Neural crest cell (in vitro differentiated cells): Measurements from ENCODE around the gene RAB40B. TPM values are rescaled to one million over a fixed set of nuclear protein-coding genes. Genes with fewer than 3 reads are reported as not detected.
A peak's percentile ranks its signal among the peaks of the same experiment; 100 is the strongest.

Experiments
- DNase-seq: peaks from one replicate; pipeline ENCODE4 v3.0.0; 2021; ENCODE audit warnings: low read depth, mixed read lengths, low spot score
- H3K27ac Mint-ChIP-seq: one replicate; pipeline ENCODE4 v1.8.0; 2021; ENCODE audit warnings: mild to moderate bottlenecking, mixed read lengths; ENCODE audit not compliant: unreplicated experiment
- H3K27me3 Mint-ChIP-seq: 2 replicates; pipeline ENCODE4 v1.8.0; 2021; ENCODE audit warnings: low read depth, mild to moderate bottlenecking, mixed read lengths
- H3K36me3 Mint-ChIP-seq: 2 replicates; pipeline ENCODE4 v1.8.0; 2021; ENCODE audit warnings: low read depth, mild to moderate bottlenecking, mixed read lengths
- H3K4me1 Mint-ChIP-seq: 2 replicates; pipeline ENCODE4 v1.8.0; 2021; ENCODE audit warnings: mixed read lengths
- H3K4me3 Mint-ChIP-seq: one replicate; pipeline ENCODE4 v1.8.0; 2021; ENCODE audit warnings: mild to moderate bottlenecking, mixed read lengths
- H3K9me3 Mint-ChIP-seq: 2 replicates; pipeline ENCODE4 v1.8.0; 2021; ENCODE audit warnings: mixed read lengths
- total RNA-seq: library from RNA; stranded (reverse); gene quantifications from 2 replicates; pipeline ENCODE4 v1.2.1, GENCODE V29; 2021
- TF ChIP-seq, protein P1 (sequence below): fragments of 200-600 bp; sonication (generic); conservative IDR thresholded peaks from 2 replicates; pipeline ENCODE4 v1.5.0; 2021; ENCODE audit warnings: antibody characterized with exemption, mild to moderate bottlenecking

RAB40B gene
- total RNA-seq, 1 donor from 2014 or later = 5.6 TPM

DNA sequence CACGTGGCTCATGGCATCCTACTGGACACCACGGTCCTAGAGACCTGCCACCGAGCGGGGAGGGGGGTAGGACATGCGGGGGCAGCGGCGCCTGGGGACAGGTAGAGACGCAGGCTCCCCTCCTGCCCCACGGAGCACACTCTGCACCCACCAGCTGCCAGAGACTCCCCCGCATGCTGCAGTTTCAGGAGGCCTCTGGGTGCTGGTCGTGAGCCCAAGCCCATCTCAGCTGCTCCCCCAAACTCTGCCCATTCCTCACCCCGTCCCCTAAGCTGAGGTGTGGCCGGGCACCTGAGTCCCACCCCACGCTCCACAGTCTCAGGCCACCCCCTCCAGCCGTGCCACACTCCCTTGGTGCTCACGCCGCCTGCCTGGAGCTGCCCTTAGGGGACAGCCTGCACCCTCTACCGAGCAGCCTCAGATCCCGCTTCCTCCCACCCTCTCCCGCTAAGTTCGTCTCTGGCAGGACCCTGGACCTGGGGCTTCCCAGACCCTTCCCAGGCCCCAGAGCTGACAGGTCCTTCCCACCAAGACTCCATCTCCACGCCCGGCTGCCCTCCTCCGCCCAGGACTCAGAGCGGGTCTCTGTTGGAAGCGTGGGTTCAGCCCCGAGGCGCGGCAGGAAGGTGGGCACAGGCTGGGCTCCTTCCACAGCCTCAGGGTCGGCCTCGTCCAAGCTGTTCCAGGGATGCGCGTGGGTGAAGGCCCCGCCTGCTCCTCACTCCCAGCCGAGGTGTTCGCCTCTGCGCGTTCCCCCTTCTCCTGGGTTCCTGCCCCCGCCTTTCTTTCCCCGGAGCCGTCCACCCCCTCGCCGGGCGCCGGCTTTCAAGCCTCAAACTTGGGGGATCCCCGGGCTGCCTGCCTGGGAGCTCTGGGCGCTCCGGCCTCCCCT, 1.3 kb downstream of the RAB40B start:
- TF ChIP-seq, protein P1, sequence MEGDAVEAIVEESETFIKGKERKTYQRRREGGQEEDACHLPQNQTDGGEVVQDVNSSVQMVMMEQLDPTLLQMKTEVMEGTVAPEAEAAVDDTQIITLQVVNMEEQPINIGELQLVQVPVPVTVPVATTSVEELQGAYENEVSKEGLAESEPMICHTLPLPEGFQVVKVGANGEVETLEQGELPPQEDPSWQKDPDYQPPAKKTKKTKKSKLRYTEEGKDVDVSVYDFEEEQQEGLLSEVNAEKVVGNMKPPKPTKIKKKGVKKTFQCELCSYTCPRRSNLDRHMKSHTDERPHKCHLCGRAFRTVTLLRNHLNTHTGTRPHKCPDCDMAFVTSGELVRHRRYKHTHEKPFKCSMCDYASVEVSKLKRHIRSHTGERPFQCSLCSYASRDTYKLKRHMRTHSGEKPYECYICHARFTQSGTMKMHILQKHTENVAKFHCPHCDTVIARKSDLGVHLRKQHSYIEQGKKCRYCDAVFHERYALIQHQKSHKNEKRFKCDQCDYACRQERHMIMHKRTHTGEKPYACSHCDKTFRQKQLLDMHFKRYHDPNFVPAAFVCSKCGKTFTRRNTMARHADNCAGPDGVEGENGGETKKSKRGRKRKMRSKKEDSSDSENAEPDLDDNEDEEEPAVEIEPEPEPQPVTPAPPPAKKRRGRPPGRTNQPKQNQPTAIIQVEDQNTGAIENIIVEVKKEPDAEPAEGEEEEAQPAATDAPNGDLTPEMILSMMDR = no peak
- peaks cover 10% of the 10 kb centered on the region for H3K36me3 Mint-ChIP-seq
- peak overlapping the region; percentile 75 for H3K4me3 Mint-ChIP-seq
- peaks cover 49% of the 10 kb centered on the region for H3K27me3 Mint-ChIP-seq
- H3K4me1 Mint-ChIP-seq = peaks cover 4% of the 10 kb centered on the region
- no peak for DNase-seq
- peaks cover 8% of the 10 kb centered on the region for H3K9me3 Mint-ChIP-seq
- H3K27ac Mint-ChIP-seq = no peak overlapping the region

DNA sequence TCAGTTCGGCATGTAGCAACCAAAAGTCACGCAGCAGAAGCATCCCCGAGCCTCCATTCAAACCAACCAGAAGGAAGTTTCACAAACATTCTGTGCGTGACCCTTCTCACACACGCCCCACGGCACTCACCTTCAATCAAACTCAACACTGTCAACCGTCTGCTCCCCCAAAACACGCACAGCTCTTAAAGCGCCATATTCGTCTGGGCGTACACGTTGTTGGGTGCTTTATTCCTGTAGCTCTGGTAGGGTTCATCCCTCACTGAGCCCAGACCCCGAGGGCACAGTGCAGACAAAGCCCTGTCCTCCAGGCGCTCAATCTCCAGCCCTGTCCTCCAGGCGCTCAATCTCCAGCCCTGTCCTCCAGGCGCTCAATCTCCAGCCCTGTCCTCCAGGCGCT, 2.2 kb downstream of the RAB40B start:
- DNase-seq = no peak
- TF ChIP-seq, protein P1 = no peak
- Mint-ChIP-seq H3K4me3 (peak overlapping the region; percentile 51), H3K27me3 (peaks cover 46% of the 10 kb centered on the region), H3K9me3 (peaks cover 8% of the 10 kb centered on the region), H3K27ac (no peak overlapping the region), H3K36me3 (peaks cover 10% of the 10 kb centered on the region), H3K4me1 (peaks cover 9% of the 10 kb centered on the region)

DNA sequence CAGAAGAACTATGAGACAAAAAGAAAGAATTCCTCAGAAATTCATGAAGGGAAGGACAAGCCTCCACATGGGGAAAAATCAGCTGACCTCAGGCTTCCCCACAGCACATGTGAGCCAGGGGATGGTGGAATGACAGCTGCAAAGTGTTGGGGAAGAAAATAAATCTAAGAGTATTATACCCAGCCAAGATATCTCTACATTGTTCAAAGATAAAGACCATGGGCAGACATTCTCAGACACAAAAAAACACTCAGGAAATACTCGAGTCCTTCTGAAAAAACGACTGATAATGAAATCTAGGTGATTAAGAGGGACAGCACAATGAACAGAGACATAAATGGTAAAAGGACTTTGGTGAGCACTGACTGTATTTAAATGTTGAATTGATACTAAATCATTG, 3.9 kb downstream of the RAB40B start:
- no peak overlapping the region for H3K27ac Mint-ChIP-seq
- H3K4me3 Mint-ChIP-seq = peak overlapping the region; percentile 64
- TF ChIP-seq, protein P1 = no peak
- peaks cover 8% of the 10 kb centered on the region for H3K9me3 Mint-ChIP-seq
- H3K4me1 Mint-ChIP-seq = peaks cover 21% of the 10 kb centered on the region
- no peak for DNase-seq
- H3K36me3 Mint-ChIP-seq = peaks cover 10% of the 10 kb centered on the region
- H3K27me3 Mint-ChIP-seq = peaks cover 36% of the 10 kb centered on the region

DNA sequence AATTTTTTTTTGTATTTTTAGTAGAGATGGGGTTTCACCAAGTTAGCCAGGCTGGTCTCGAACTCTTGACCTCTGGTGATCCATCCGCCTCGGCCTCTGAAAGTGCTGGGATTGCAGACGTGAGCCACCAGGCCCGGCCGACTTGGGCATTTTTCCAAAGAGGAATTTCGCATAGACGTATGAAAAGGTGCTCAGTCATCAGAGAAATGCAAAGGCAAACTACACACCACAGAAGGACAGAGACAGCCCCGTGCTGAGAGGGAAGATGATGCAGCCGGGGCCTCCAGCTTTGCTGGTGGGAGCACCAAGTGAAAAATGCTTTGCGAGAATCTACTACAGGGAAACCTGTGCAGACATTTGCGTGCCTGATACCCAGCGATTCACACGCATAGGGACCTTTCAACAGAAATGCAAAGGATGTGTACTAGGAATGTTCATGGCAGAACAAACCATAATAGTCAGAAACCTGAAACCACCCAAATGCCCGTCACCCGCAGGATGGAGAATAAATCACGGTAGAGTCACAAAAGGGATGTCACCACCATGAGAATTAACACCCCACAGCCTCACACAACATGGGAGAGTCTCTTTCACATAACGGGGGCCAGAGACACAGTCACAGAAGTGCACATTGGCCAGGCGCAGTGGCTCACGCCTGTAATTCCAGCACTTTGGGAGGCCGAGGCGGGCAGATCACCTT, 5.2 kb downstream of the RAB40B start:
- DNase-seq = no peak
- peaks cover 10% of the 10 kb centered on the region for H3K36me3 Mint-ChIP-seq
- H3K4me1 Mint-ChIP-seq = peaks cover 16% of the 10 kb centered on the region
- H3K4me3 Mint-ChIP-seq = peak overlapping the region; percentile 40
- no peak overlapping the region for H3K27ac Mint-ChIP-seq
- TF ChIP-seq, protein P1 = no peak
- peaks cover 27% of the 10 kb centered on the region for H3K27me3 Mint-ChIP-seq
- H3K9me3 Mint-ChIP-seq = peaks cover 8% of the 10 kb centered on the region

DNA sequence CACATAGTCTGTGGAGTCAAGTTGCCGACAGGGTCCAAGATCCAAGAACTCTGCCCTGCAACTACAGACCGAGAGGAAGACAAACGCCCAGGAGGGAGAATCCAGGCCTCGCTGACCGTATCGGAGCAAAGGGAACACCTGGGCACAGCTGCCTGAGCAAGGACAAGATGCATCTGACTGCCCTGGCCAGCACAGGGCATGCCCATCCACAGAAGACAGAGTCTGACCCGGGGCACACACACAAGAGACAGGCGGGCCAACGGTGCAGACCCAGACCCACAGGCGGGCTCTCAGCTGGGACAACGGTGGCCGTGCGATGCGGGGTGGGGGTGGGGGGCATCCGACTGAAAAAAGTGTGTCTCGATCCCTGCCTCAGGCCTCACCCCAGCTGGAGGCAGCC, 6.2 kb downstream of the RAB40B start:
- Mint-ChIP-seq H3K9me3 (peaks cover 8% of the 10 kb centered on the region), H3K4me1 (peaks cover 20% of the 10 kb centered on the region), H3K27ac (no peak overlapping the region), H3K27me3 (peaks cover 25% of the 10 kb centered on the region), H3K36me3 (peaks cover 10% of the 10 kb centered on the region), H3K4me3 (no peak overlapping the region)
- DNase-seq = no peak
- TF ChIP-seq, protein P1 = no peak
